Muscle of leg (tissue), 11 donors: ENCODE results near the gene ALG1L2. TPM values are rescaled to one million over a fixed set of nuclear protein-coding genes. Genes with fewer than 3 reads are reported as not detected.
"Not testable (repeated sequence)": the region's sequence is repeated elsewhere in the genome, so short reads cannot be mapped to it uniquely, and the experiment has no call there.

Experiments used
- DNase-seq: peaks from one replicate; pipeline ENCODE4 v3.0.0; 2013
- H3K27ac ChIP-seq: one replicate; pipeline ENCODE4 v1.5.1; 2013; ENCODE audit warnings: mild to moderate bottlenecking, low read length, control low read depth
- H3K27me3 ChIP-seq: one replicate; pipeline ENCODE4 v1.6.1; 2013; ENCODE audit warnings: low read length; ENCODE audit not compliant: control insufficient read depth, insufficient read depth
- H3K36me3 ChIP-seq: one replicate; pipeline ENCODE4 v1.6.1; 2013; ENCODE audit warnings: low read length; ENCODE audit not compliant: control insufficient read depth, insufficient read depth
- H3K4me1 ChIP-seq: one replicate; pipeline ENCODE4 v1.6.1; 2013; ENCODE audit warnings: low read length; ENCODE audit not compliant: control insufficient read depth, insufficient read depth
- H3K4me3 ChIP-seq: one replicate; pipeline ENCODE4 v1.5.1; 2013; ENCODE audit warnings: low read length, control low read depth
- H3K9me3 ChIP-seq: replicated peaks from 2 replicates; pipeline ENCODE4 v1.6.1; 2013; ENCODE audit warnings: low read depth, low read length; ENCODE audit not compliant: control insufficient read depth
- WGBS: methylation state at CpG from one replicate; pipeline ENCODE4 v1.1.5; 2013; ENCODE audit warnings: missing lambda C conversion rate; ENCODE audit not compliant: insufficient coverage; 5-methylcytosine and 5-hydroxymethylcytosine counted together
- polyA plus RNA-seq, 8 donors: library from polyadenylated mRNA; unstranded; fragments of 120-200 nt; gene quantifications; one replicate each; pipeline versions ENCODE4 v1.2.1 to v1.2.3, GENCODE V29; 2013; ENCODE audit warnings: inconsistent platforms in 1 of 8, low replicate concordance in 1 of 8; ENCODE audit not compliant: insufficient read length in 8 of 8, insufficient read depth in 1 of 8
- total RNA-seq: library from RNA; stranded (reverse); fragments of 120-200 nt; gene quantifications from one replicate; pipeline ENCODE4 v1.2.4, GENCODE V29; 2013

The ALG1L2 gene
- total and polyA plus RNA-seq, 9 donors, result 0.40 to 2.6 (median 1.2) TPM

GRCh38 chr3:130107333-130107995 is 25.8 kb downstream of the ALG1L2 start:
- WGBS, result 65% methylated on average over 2 of the region's 13 CpGs
- H3K4me1 ChIP-seq, H3K9me3 ChIP-seq, H3K4me3 ChIP-seq, DNase-seq, H3K27ac ChIP-seq, H3K27me3 ChIP-seq, H3K36me3 ChIP-seq: not testable (repeated sequence)

- not testable (repeated sequence) for H3K27me3 ChIP-seq, H3K4me3 ChIP-seq, H3K9me3 ChIP-seq, H3K36me3 ChIP-seq, DNase-seq, H3K4me1 ChIP-seq, H3K27ac ChIP-seq
- WGBS, result 95% methylated on average over 4 of the region's 16 CpGs
Measured at GRCh38 chr3:130108836-130109585, 27.4 kb downstream of the ALG1L2 start.

GRCh38 chr3:130110386-130111169 is 28.9 kb downstream of the ALG1L2 start:
- peak; percentile 65 for DNase-seq
- 2% methylated on average over 14 of the region's 19 CpGs for WGBS
- H3K27ac ChIP-seq, result peak overlapping the region; percentile 93

GRCh38 chr3:130111185-130111864 is 29.7 kb downstream of the ALG1L2 start:
- under 1% methylated on average over 49 of the region's 54 CpGs for WGBS
- Histone ChIP-seq H3K36me3 (peaks cover 3% of the 10 kb centered on the region), H3K4me1 (peaks cover 7% of the 10 kb centered on the region)

More at GRCh38 chr3:130110386-130111169, 28.9 kb downstream of the ALG1L2 start:
- not testable (repeated sequence) for H3K9me3 ChIP-seq, H3K36me3 ChIP-seq, H3K27me3 ChIP-seq, H3K4me1 ChIP-seq
- H3K4me3 ChIP-seq, result peak overlapping the region; percentile 80

GRCh38 chr3:130111865-130112747 is 30.5 kb downstream of the ALG1L2 start:
- not testable (repeated sequence) for H3K27me3 ChIP-seq, H3K4me1 ChIP-seq
- 1% methylated on average over 34 of the region's 63 CpGs for WGBS

More at GRCh38 chr3:130111185-130111864, 29.7 kb downstream of the ALG1L2 start:
- H3K27me3 ChIP-seq, result no peaks in the 10 kb centered on the region
- H3K9me3 ChIP-seq, result no peaks in the 10 kb centered on the region
- DNase-seq, result peak; percentile 99
- peak overlapping the region; percentile 80 for H3K4me3 ChIP-seq
- peak overlapping the region; percentile 93 for H3K27ac ChIP-seq

GRCh38 chr3:130112748-130113073 is 31.1 kb downstream of the ALG1L2 start:
- DNase-seq, H3K36me3 ChIP-seq, H3K27me3 ChIP-seq, H3K9me3 ChIP-seq, H3K4me1 ChIP-seq: not testable (repeated sequence)
- peak overlapping the region; percentile 50 for H3K4me3 ChIP-seq
- 0% methylated on average over 1 of the region's 7 CpGs for WGBS
- H3K27ac ChIP-seq, result peak overlapping the region; percentile 79

More at GRCh38 chr3:130111865-130112747, 30.5 kb downstream of the ALG1L2 start:
- not testable (repeated sequence) for H3K9me3 ChIP-seq, H3K36me3 ChIP-seq
- DNase-seq, result peak; percentile 97
- Histone ChIP-seq H3K4me3 (peak overlapping the region; percentile 80), H3K27ac (peak overlapping the region; percentile 93)

- H3K27me3 ChIP-seq, H3K27ac ChIP-seq, H3K9me3 ChIP-seq, H3K4me3 ChIP-seq, DNase-seq, H3K36me3 ChIP-seq: not testable (repeated sequence)
- peaks cover 13% of the 10 kb centered on the region for H3K4me1 ChIP-seq
- WGBS, result no CpG with 5 or more reads among the region's 2 CpGs
Measured at GRCh38 chr3:130115400-130115799, 33.8 kb downstream of the ALG1L2 start.

- peak; percentile 81 for DNase-seq
- no peaks in the 10 kb centered on the region for H3K9me3 ChIP-seq
- peak overlapping the region; percentile 1 for H3K27ac ChIP-seq
- no peaks in the 10 kb centered on the region for H3K36me3 ChIP-seq
- peaks cover 5% of the 10 kb centered on the region for H3K4me1 ChIP-seq
- no peaks in the 10 kb centered on the region for H3K27me3 ChIP-seq
- no peak overlapping the region for H3K4me3 ChIP-seq
Measured at GRCh38 chr3:130117933-130118332, 36.3 kb downstream of the ALG1L2 start.

GRCh38 chr3:130119824-130120223 is 38.2 kb downstream of the ALG1L2 start:
- peak; percentile 70 for DNase-seq
- 66% methylated on average over 5 of the region's 9 CpGs for WGBS
- not testable (repeated sequence) for H3K4me1 ChIP-seq, H3K4me3 ChIP-seq, H3K27me3 ChIP-seq, H3K27ac ChIP-seq, H3K36me3 ChIP-seq, H3K9me3 ChIP-seq
